H1 (cell line): ENCODE measurements around the gene ARMC6. TPM values are rescaled to one million over a fixed set of nuclear protein-coding genes. Genes with fewer than 3 reads are reported as not detected.

ENCODE experiments used
- CTCF ChIA-PET: fragments of 300-600 bp; sonication (Branson Sonifier 250); formaldehyde crosslinking; loops from one replicate; lab custom pipeline; 2021; ENCODE audit not compliant: partially characterized antibody; lab: Charles Lee
- POLR2A ChIA-PET: fragments of 300-600 bp; sonication (Branson Sonifier 250); formaldehyde crosslinking; loops from one replicate; lab custom pipeline; 2021; ENCODE audit warnings: inconsistent platforms; ENCODE audit not compliant: partially characterized antibody; lab: Charles Lee
- DNase-seq, 2 experiments: peaks; one replicate each; pipeline versions ENCODE4 v3.0.0 to v3.0.0-alpha.2; 2010 to 2022; ENCODE audit warnings: low spot score in 2 of 2, low read depth in 1 of 2, mixed read lengths in 1 of 2
- FAIRE-seq: peaks from 2 replicates; lab custom pipeline; 2011; peaks lifted over from hg19 to GRCh38; lab: Jason Lieb, UNC
- H2AFZ ChIP-seq: 2 replicates; pipeline ENCODE4 v1.8.1; 2012; ENCODE audit warnings: low read length, inconsistent platforms
- H2AK5ac ChIP-seq: 2 replicates; pipeline ENCODE4 v1.6.1; 2013; ENCODE audit warnings: low read depth, low read length
- H2BK120ac ChIP-seq: replicated peaks from 2 replicates; pipeline ENCODE3; 2013; ENCODE audit warnings: low read depth, low read length, inconsistent platforms
- H2BK12ac ChIP-seq: 2 replicates; pipeline ENCODE4 v1.6.1; 2013; ENCODE audit warnings: low read depth, low read length
- H2BK15ac ChIP-seq: 2 replicates; pipeline ENCODE4 v1.6.1; 2013; ENCODE audit warnings: low read length
- H2BK20ac ChIP-seq: 2 replicates; pipeline ENCODE4 v1.6.1; 2013; ENCODE audit warnings: low read length
- H2BK5ac ChIP-seq: 2 replicates; pipeline ENCODE4 v1.6.1; 2013; ENCODE audit warnings: low read depth, low read length
- H3K14ac ChIP-seq: 2 replicates; pipeline ENCODE4 v1.6.1; 2013; ENCODE audit warnings: inconsistent platforms; ENCODE audit not compliant: insufficient read length
- H3K18ac ChIP-seq: 2 replicates; pipeline ENCODE4 v1.6.1; 2013; ENCODE audit warnings: low read length; ENCODE audit errors: extremely low read depth
- H3K23ac ChIP-seq: 2 replicates; pipeline ENCODE4 v1.6.1; 2013; ENCODE audit warnings: inconsistent platforms; ENCODE audit not compliant: insufficient read length
- H3K23me2 ChIP-seq: 2 replicates; pipeline ENCODE4 v1.6.1; 2013; ENCODE audit warnings: low read depth, low read length
- H3K27ac ChIP-seq: 2 replicates; pipeline ENCODE4 v1.6.1; 2011; ENCODE audit warnings: low read depth, low read length, inconsistent platforms
- H3K27me3 ChIP-seq, 4 experiments: replicated peaks in 1 of 4; 1 replicate in 1 of 4; 2 replicates in 3 of 4; pipeline versions ENCODE4 v1.6.1 to v1.8.1; 2011 to 2013; ENCODE audit warnings: low read length in 3 of 4, mild to moderate bottlenecking in 3 of 4, inconsistent platforms in 2 of 4, mixed read lengths in 2 of 4, moderate library complexity in 1 of 4; ENCODE audit not compliant: control insufficient read depth in 3 of 4, insufficient read depth in 3 of 4; ENCODE audit errors: extremely low read depth in 1 of 4
- H3K36me3 ChIP-seq, 4 experiments: 2 replicates each; pipeline versions ENCODE4 v1.6.1 to v1.8.1; 2011 to 2013; ENCODE audit warnings: mild to moderate bottlenecking in 4 of 4, low read length in 3 of 4, moderate library complexity in 2 of 4, control low read depth in 1 of 4, inconsistent platforms in 1 of 4; ENCODE audit not compliant: insufficient read depth in 4 of 4, control insufficient read depth in 2 of 4
- H3K4ac ChIP-seq: replicated peaks from 2 replicates; pipeline ENCODE3; 2013; ENCODE audit warnings: low read length, low read depth, mixed read lengths, inconsistent platforms; ENCODE audit not compliant: insufficient read length
- H3K4me1 ChIP-seq, 4 experiments: replicated peaks in 1 of 4; 1 replicate in 1 of 4; 2 replicates in 3 of 4; pipeline versions ENCODE4 v1.6.1 to v1.8.1; 2011 to 2013; ENCODE audit warnings: low read length in 3 of 4, inconsistent platforms in 2 of 4, mixed read lengths in 1 of 4; ENCODE audit not compliant: insufficient read depth in 4 of 4, control insufficient read depth in 3 of 4
- H3K4me2 ChIP-seq, 2 experiments: 2 replicates each; pipeline versions ENCODE4 v1.6.1 to v1.8.1; 2011 to 2013; ENCODE audit warnings: low read depth in 2 of 2, low read length in 2 of 2, control low read depth in 1 of 2, inconsistent platforms in 1 of 2, mild to moderate bottlenecking in 1 of 2; ENCODE audit not compliant: insufficient read depth in 1 of 2
- H3K4me3 ChIP-seq, 4 experiments: fragments of 200-600, 300-600 bp in 1 of 4; sonication (generic), shearing (Covaris generic), sonication (Bioruptor Twin) in 1 of 4; 2 replicates each; pipeline versions ENCODE4 v1.5.1 to v1.8.1; 2011 to 2016; ENCODE audit warnings: low read length in 4 of 4, low read depth in 3 of 4, control low read depth in 2 of 4, inconsistent platforms in 2 of 4, mild to moderate bottlenecking in 2 of 4, mixed read lengths in 1 of 4, moderate library complexity in 1 of 4; ENCODE audit not compliant: insufficient read depth in 2 of 4; ENCODE audit errors: extremely low read depth in 1 of 4
- H3K56ac ChIP-seq: replicated peaks from 2 replicates; pipeline ENCODE3; 2013; ENCODE audit warnings: low read depth, mild to moderate bottlenecking, mixed read lengths, low read length, inconsistent platforms; ENCODE audit not compliant: insufficient read length
- H3K79me1 ChIP-seq: 2 replicates; pipeline ENCODE4 v1.6.1; 2013; ENCODE audit warnings: low read depth, low read length, control low read depth
- H3K79me2 ChIP-seq, 2 experiments: 2 replicates each; pipeline versions ENCODE4 v1.6.1 to v1.8.1; 2012 to 2013; ENCODE audit warnings: low read length in 2 of 2, mild to moderate bottlenecking in 2 of 2, inconsistent platforms in 1 of 2; ENCODE audit not compliant: insufficient read depth in 2 of 2, control insufficient read depth in 1 of 2
- H3K9ac ChIP-seq, 4 experiments: replicated peaks in 1 of 4; 1 replicate in 1 of 4; 2 replicates in 3 of 4; pipeline versions ENCODE4 v1.6.1 to v1.8.1; 2011 to 2013; ENCODE audit warnings: low read depth in 3 of 4, low read length in 3 of 4, control low read depth in 2 of 4, mild to moderate bottlenecking in 2 of 4, moderate library complexity in 2 of 4, inconsistent platforms in 1 of 4; ENCODE audit errors: extremely low read depth in 1 of 4
- H3K9me3 ChIP-seq, 2 experiments: 2 replicates each; pipeline versions ENCODE4 v1.6.1 to v1.8.1; 2012 to 2013; ENCODE audit warnings: mild to moderate bottlenecking in 2 of 2, moderate library complexity in 2 of 2, control low read depth in 1 of 2, inconsistent platforms in 1 of 2, low read depth in 1 of 2, low read length in 1 of 2, mixed read lengths in 1 of 2; ENCODE audit not compliant: insufficient read depth in 2 of 2
- H4K20me1 ChIP-seq, 2 experiments: replicated peaks in 1 of 2; 2 replicates each; pipeline versions ENCODE3 to v1.8.1; 2011 to 2013; ENCODE audit warnings: inconsistent platforms in 2 of 2, low read length in 2 of 2, mild to moderate bottlenecking in 1 of 2; ENCODE audit not compliant: insufficient read depth in 2 of 2, control insufficient read depth in 1 of 2
- H4K5ac ChIP-seq: 2 replicates; pipeline ENCODE4 v1.6.1; 2013; ENCODE audit warnings: low read length, low read depth, mixed read lengths, inconsistent platforms; ENCODE audit not compliant: insufficient read length
- H4K8ac ChIP-seq: 2 replicates; pipeline ENCODE4 v1.8.0; 2013; ENCODE audit warnings: mild to moderate bottlenecking, moderate library complexity, low read length, inconsistent platforms; ENCODE audit not compliant: insufficient read depth; ENCODE audit errors: extremely low read depth
- H4K91ac ChIP-seq: replicated peaks from 2 replicates; pipeline ENCODE3; 2013; ENCODE audit warnings: low read length, mixed read lengths, inconsistent platforms; ENCODE audit not compliant: insufficient read length
- CEBPB ChIP-seq: IDR thresholded peaks from 2 replicates; pipeline ENCODE4 v1.6.1; 2012; ENCODE audit warnings: low read depth, low read length
- whole genome bisulfite sequencing, 2 experiments: shearing (Covaris generic) in 1 of 2; methylation state at CpG; one replicate each; pipeline versions ENCODE4 v1.1.6 to v1.1.7; 2013 to 2015; ENCODE audit warnings: low lambda C conversion rate in 2 of 2, mixed read lengths in 2 of 2, inconsistent platforms in 1 of 2, low coverage in 1 of 2, missing lambda C conversion rate in 1 of 2; ENCODE audit not compliant: insufficient replicate concordance in 2 of 2, insufficient coverage in 1 of 2, insufficient read length in 1 of 2; ENCODE audit errors: extremely low coverage in 1 of 2, missing lambda C conversion rate in 1 of 2; 5-methylcytosine and 5-hydroxymethylcytosine counted together
- polyA plus RNA-seq, 7 experiments: library from polyadenylated mRNA; depleted of rRNA in 3 of 7; stranded (reverse) in 5 of 7; unstranded in 2 of 7; fragments of >200 nt in 5 of 7; fragments of 200-250 nt in 2 of 7; gene quantifications; 1 replicate in 5 of 7; 2 replicates in 1 of 7; 4 replicates in 1 of 7; pipeline versions ENCODE4 v1.2.1 to v1.2.3, GENCODE V29; 2011 to 2013; ENCODE audit warnings: missing spikeins in 2 of 7, mixed read lengths in 2 of 7
- total RNA-seq: library from RNA; stranded (reverse); fragmentation: NEBNext Ultra II Directional; extraction: Animal tissue kit (Norgen Biotek cat#: 25700); gene quantifications from 2 replicates; pipeline ENCODE4 v1.2.1, GENCODE V29; 2021

ARMC6 gene
- total and polyA plus RNA-seq, 2 of the 8 experiments (the other 6 are each of a cell fraction or from before 2014, with no cell fraction given): 67.1 to 68.3 TPM

- POLR2A ChIA-PET: interaction anchor here (1.0 kb wide), 1 partner anchor 9 kb away, joined by 3 read pairs; no protein-coding TSS in a partner anchor
- WGBS, 2 experiments: 90% methylated on average over 8 of the region's 8 CpGs; no CpG with 5 or more reads in 1 of the 2 experiments
- no peak overlapping the region for H2BK20ac ChIP-seq
- H3K4me1 ChIP-seq: no peaks in the 10 kb centered on the region
- no peak overlapping the region for H2BK15ac ChIP-seq
- no peaks in the 10 kb centered on the region; the same call in 1 of the 2 replicates for H3K23me2 ChIP-seq
- H3K4me3 ChIP-seq: no peak overlapping the region
- peaks cover 0 to 2% of the 10 kb centered on the region in 2 experiments for H4K20me1 ChIP-seq
- no peaks in the 10 kb centered on the region for H3K79me2 ChIP-seq
- H4K91ac ChIP-seq: no peak overlapping the region
- H2BK12ac ChIP-seq: no peak overlapping the region
- H3K9ac ChIP-seq: no peak overlapping the region
- H4K8ac ChIP-seq: no peak overlapping the region
- DNase-seq (no peak), FAIRE-seq (no peak)
- no peak overlapping the region for H4K5ac ChIP-seq
- H3K9me3 ChIP-seq: no peaks in the 10 kb centered on the region
- peaks cover 0 to 47% (median 28%) of the 10 kb centered on the region in 4 experiments; a peak in 5 of 7 replicates for H3K27me3 ChIP-seq
- no peaks in the 10 kb centered on the region for H3K36me3 ChIP-seq
- no peaks in the 10 kb centered on the region for H3K79me1 ChIP-seq
- no peak overlapping the region for H3K23ac ChIP-seq
- no peak overlapping the region for H2BK120ac ChIP-seq
- H2BK5ac ChIP-seq: no peak overlapping the region
- no peak overlapping the region for H3K4me2 ChIP-seq
- H3K4ac ChIP-seq: no peak overlapping the region
- H3K14ac ChIP-seq: no peak overlapping the region
- no peak overlapping the region for H3K27ac ChIP-seq
- TF ChIP-seq CEBPB: no peak
- CTCF ChIA-PET: interaction anchor here (0.8 to 1.1 kb wide), 2 partner anchors 17 to 19 kb away, joined by 3 to 4 read pairs; no protein-coding TSS in a partner anchor
- H2AK5ac ChIP-seq: no peak overlapping the region
- H2AFZ ChIP-seq: no peak overlapping the region
- no peak overlapping the region for H3K18ac ChIP-seq
- H3K56ac ChIP-seq: no peak overlapping the region
These were observed 38.5 kb downstream of the ARMC6 start for GRCh38 chr19:19071897-19072296.
